ENCODE measurements around the gene TRNP1. TPM values are rescaled to one million over a fixed set of nuclear protein-coding genes. Genes with fewer than 3 reads are reported as not detected.
A peak's percentile ranks its signal among the peaks of the same experiment; 100 is the strongest.
"Not testable (repeated sequence)": the region's sequence is repeated elsewhere in the genome, so short reads cannot be mapped to it uniquely, and the experiment has no call there.

The TRNP1 gene, protein sequence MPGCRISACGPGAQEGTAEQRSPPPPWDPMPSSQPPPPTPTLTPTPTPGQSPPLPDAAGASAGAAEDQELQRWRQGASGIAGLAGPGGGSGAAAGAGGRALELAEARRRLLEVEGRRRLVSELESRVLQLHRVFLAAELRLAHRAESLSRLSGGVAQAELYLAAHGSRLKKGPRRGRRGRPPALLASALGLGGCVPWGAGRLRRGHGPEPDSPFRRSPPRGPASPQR
- 16.4 TPM for total RNA-seq

DNA sequence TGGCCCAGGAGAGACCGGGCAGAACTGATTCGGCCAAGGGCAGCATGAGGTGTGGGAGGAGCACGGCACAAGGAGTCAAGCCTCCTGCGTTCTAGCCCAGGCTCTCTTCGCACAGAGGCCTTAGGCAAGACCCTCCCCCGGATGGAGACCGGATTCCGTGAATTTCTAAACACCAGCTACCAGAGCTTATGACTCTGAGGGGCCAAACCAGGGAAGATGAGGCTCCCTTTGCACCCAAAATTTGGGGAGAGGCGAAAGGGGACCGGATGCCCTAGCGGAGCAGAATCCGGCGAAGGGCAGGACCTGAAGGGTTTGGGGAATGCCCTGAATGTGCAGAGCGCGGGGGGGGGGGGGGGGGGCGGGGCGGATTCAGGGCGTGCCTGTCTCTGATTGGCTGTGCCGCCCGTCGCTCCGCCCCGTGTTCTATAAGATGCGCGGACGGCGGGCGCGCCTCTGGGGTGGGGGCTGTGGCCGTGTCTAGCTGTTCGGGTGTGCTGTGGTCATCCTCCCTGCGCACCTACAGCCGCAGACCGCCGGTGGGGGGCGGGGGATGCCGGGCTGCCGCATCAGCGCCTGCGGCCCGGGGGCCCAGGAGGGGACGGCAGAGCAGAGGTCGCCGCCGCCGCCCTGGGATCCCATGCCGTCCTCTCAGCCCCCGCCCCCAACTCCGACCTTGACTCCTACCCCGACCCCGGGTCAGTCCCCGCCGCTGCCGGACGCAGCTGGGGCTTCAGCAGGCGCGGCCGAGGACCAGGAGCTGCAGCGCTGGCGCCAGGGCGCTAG lies at the start of gene TRNP1:
TRNP1 (plus strand) TSS at position 456 of the 783 bp plus-strand sequence; CDS start at position 551, 95 bp downstream.
- DNase-seq: peak; percentile 69

DNA sequence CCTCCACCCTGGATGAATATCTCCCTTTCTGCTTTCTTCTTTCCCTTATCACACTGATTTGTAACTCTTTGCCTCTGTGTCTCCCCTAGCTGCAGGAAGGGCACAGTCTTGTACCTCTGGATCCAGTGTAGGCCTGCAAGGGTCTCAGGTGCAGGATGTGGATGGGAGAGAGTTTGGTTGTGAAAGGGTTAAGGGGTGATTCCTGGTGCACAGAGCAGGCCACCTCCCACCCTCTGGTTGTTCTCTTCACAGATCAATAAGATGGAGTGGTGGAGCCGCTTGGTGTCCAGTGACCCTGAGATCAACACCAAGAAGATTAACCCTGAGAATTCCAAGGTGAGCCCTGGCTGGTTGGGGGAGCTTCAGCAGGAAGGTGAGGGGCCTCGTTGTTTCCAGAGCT lies 48.4 kb upstream of the TRNP1 start:
- no peak for DNase-seq

DNA sequence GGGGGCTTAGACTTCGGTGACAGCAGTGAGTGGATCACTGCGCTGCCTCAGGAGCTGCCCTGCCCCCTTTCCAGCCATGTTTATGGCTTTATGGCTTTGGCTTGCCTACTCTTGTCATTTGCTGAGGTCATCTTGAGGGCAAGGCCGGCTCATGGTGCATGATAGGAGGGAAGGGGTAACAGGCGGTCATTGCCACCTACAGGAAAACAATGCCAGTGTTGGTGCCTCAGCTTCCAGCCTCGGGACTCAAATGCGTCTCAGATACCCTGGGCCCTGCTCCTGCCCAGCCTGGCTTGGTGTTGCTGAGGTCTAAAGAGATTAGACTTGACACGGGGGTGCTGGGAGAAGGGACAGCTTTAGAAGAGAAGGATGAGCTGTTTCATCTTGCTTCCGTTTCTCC lies 47.8 kb upstream of the TRNP1 start:
- no peak for DNase-seq

DNA sequence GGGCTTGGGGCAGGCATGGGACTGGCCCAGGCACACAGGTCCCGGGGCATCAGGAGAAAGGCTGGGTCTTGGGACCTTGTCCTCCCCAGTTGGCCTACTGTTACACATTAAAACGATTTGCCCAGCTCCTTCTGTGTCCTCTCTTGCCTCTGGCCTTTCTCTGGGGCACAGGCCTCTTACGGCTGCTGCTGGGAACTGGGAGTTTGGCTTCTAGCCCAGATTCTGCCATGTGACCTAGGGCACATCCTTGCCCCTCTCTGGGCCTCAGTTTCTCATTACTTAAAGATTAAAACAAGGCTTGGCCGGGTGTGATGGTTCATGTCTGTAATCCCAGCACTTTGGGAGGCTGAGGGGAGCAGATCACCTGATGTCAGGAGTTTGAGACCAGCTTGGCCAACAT lies 47.2 kb upstream of the TRNP1 start:
- no peak for DNase-seq

DNA sequence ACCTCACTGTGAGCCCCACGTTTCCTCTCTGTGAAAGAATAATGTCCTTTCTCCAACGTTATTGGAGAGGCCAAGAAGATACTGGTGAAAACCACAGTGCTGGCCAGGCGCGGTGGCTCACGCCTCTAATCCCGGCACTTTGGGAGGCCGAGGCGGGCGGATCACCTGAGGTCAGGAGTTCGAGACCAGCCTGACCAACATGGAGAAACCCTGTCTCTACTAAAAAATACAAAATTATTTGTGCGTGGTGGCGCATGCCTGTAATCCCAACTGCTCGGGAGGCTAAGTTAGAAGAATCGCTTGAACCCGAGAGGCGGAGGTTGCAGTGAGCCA lies 44.8 kb upstream of the TRNP1 start:
- DNase-seq: not testable (repeated sequence)

DNA sequence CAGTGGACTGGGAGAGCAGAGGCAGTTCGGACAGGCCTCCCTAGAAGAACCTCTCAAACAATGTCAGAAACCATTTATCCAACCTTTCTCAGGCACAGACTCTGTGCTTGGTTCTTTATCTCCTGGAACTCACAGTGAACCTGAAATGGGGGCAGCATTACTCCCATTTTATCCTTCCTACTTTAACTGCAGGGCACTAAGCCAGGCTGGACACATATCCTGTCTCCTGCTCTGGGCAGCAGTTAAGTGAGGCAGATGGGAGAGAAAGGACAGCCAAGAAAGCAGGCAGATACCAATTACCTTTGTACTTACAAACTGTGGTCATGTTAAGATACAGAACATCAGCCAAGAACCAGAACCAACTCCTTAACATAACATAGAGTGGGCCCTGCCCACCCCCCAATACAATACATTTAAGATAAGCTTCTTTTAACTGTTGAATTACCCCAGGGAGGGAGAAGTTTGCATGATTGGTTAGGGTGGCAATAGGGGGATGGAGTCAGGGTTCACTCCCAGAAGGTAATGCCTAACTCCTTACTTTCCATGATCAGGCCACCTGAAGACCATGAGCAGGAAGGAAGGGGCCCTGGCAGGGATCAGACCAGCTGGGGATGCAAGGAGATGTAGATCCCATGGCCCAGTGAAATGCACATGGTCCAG lies 44.1 kb upstream of the TRNP1 start:
- DNase-seq: no peak

DNA sequence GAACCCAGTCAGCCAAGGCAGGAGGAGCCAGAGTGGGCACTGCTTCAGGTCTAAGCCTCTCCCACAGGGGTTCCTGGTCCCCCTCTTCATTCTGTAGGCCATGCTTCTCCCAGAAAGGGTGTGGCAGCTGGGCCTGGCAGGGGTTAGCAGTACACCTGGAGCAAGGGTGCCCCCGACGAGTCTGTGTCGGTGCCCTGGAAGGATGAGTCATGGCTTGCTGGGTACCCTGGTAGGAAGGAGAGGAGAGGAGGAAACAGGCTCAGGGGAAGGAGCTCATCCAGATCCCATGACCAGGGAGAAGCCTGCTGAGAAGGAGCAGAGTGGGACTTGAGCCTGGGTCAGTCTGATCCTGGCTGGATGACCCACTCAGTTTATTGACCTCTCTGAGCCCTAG lies 43.6 kb upstream of the TRNP1 start:
- no peak for DNase-seq

DNA sequence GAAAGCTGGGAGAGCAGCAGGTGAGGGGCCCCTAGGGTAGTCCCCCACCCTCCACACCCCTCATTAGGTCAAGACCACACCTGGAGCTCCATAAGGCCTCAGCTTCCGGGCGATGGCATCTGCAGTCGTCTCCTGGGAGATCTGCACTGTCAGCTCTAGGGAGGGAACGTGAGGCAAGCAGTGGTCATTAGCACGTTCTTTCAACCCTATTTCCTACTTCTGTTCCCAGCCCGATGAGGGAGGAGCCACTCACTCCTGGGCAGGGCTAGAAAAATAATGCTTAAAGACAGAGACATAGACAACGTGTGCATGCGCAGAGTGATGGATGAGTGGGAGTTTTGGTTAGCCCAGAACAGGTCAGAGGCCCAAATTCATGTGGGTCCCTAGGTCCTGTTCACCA lies 42.9 kb upstream of the TRNP1 start:
- no peak for DNase-seq

DNA sequence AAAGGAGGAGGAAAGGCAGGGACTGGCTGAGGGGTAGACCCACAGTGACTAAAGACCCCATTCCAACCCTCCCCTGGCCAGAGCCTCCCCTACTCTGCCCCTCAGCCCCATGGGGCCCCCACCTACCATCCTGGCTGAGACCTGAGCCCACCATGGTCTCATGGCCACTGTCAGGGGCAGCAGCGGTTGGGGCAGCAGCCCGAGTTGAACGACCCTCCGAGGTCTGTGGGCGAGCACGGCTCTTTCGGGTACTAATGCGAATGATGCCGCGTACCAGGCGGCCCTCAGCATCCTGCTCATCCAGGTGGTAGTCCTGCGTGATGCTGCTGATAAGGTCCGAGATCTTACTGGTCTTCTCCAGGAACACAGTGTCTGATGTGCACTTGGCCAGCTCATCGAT lies 42.3 kb upstream of the TRNP1 start:
- no peak for DNase-seq

DNA sequence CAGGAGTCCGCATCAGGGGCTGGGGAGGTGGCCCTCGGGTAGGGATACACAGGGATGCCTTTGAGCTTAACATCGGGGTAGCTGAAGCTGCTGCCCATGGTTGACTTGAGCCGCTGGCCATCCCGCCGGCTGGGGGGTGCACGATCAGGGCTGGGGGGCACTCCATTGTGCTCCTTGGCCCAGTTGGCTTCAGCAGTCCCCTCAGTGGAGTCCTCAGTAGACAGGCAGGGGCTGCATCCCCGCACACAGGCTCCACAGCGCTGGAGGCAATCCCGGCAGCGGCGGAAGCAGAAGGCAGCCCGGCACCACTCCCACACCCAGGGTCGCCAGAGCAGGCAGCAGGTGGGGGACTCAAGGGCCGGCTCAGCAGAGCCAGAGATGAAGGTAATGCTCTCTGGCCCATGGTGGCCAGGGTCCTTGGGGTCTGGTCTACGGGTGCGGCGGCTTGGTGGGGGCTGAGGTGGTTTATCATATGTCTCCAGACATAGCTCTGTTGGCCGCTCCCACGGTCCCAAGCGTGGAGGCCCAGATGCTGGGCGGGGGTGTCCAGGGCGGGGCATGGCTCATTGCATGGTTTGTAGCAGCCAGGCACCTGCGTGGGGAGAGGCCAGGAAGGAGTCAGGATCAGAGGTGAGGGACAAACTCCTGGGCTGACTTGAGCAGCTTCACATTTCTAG lies 41.5 kb upstream of the TRNP1 start:
- DNase-seq: no peak

DNA sequence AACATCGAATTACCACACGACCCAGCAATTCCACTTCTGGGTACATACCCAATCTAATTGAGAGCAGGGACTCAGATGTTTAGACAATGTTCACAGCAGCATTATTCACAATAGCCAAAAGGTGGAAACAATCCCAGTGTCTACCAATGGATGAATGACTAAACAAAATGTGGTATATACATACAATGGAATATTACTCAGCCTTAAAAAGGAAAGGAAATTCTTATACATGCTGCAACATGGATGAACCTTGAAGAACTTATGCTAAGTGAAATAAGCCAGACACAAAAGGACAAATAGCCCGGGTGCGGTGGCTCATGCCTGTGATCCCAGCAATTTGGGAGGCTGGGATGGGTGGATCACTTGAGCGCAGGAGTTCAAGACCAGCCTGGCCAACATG lies 40.1 kb upstream of the TRNP1 start:
- no peak for DNase-seq

DNA sequence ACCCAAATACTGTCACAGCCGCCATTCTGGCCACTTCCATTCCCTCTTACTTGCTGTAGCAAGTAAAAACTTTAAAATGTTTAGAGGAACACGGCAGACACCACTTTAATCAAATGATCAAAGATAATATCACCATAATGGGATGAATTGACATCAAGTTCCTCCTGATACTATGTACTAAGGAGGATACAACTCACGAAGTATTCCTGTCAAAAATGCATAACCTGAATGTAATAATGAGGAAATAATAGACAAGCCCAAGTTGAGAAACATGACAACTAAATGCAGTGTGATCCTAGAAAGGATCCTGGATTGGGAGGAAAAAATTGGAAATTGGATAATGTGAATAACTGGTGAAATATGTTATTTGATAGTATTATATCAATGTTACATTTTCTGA lies 37.2 kb upstream of the TRNP1 start:
- no peak for DNase-seq

DNA sequence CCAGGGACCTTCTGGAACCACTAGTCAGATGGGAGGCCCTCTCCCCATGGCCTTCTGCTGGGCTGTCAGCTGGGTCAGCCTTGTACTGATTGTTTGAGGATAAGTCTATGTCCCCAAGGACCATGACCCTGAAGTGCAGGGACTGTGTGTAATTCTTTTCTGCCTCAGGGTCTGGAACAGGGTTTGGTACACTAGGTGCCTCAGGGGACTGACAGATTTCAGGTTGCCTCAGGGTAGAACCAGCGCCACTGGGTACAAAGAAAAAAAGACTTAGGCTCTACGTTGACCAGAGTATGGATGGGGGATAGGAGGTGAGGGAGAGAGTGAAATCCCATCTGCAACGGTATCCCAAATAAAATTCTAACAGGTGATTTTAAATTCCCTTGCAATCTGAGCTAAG lies 36.2 kb upstream of the TRNP1 start:
- no peak for DNase-seq

DNA sequence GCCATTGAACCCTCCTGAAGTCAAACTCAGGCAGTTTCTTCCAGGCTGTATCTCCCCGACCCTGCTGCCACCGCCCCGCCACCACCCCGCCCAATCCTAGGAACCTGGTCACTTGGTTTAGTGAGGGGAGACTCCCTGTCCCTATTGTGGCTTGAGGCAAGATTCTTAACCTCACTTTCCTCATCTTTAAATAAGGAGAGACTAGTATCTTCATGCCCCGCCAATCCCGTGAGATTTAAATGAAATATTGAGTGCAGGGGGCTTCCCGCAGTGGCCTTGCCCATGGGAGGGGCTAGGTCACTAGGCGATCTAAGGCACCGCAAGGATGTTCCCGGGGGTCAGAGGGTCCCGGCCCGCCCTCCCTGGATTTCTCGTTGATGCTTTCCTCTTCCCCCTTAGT lies 34.2 kb upstream of the TRNP1 start:
- no peak for DNase-seq

DNA sequence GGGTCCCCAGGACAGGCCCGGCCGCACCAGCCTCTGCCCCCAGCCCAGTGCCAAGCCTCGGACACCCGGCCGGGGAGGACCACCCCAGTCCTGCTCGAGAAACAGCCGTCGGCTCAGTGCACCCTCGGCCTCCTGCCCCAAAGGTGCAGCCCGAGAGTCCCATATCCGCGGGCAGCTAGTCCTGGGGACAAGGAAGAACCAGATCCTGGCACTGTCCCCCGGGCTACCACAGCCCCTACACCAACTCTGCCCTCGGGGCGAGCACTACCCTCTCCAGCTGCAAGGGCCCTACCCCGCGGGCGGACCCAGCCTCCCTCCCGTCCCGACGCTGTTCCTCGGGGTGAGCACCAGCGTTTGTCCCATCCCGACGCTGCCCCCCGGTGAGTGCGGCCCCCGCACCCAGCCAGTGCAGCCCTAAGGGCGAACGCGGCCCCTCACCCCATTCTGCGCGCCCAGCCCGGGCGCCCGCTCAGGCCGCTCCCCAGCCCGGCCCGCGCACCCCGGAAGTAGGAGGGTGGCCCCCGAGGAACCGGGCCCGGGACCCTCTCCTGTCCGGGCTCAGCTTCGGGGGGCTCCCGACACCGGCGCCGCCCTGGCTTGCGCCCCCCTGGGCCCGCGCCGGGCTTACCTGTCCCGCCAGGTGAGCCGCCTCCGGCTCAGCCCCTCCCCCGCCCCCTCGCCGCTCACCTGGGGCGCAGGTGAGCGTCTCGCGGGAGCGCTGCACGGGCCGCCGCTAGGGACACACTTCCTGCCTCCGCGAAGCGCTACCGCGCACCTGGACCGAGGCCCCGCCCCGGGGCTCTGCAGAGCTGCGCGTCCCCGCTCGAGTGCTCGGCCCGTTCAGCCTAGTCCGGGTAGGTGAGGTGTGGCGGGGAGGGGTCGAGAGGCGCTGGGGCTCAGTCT lies 33.5 kb upstream of the TRNP1 start, which contains the start of gene KDF1:
KDF1 (minus strand) TSS at position 747 of the 903 bp plus-strand sequence. CDS start 8,088 bp downstream, outside the sequence.
- no peak for DNase-seq

DNA sequence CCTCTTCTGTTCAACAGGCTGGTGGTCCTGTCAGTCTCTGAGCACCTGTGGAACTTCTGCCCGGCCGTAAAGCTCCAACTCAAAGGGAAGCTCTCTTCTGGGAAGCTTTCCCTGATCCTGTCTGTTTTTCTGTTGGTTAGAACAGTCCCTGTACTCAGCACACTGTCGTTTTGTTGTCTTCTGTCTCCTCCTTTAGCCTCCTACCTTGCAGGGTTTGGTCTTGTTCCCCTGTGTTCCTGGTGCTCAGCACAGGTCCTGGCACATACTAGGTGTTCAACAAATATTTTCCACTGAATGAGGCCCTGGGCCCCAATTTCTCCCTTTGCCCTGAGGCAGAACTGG lies 32.9 kb upstream of the TRNP1 start:
- no peak for DNase-seq

DNA sequence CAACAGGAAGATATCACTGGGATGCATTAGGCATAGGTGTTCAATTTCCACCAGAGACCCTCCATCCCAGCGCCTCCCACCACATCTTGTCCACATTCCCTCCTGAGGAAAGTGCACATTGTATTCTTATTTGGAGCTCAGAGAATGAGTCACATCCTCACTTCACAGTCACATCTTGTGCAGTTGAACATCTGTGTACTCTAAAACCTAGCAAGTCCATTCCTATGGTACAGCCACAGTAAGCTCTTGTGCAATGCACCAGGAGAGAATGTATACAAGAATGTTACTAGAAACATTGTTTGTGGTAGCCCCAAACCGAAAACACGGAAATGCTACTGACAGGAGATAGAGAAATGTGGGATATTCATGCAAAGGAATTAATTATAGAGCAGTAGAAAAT lies 31.7 kb upstream of the TRNP1 start:
- DNase-seq: no peak

DNA sequence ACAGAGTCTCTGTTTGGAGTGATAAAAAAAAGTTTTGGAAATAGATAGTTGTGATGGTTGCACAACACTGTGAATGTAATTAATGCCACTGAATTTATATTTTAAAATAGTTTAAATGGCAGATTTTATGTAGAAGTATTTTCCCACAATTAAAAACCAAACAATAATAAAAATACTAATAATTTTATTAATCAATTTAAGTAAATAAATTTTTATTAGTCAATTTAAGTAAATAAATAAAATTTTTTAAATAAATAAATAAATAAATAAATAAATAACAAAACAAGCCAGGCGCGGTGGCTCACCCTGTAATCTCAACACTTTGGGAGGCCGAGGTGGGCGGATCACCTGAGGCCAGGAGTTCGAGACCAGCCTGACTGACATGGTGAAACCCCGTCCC lies 28.3 kb upstream of the TRNP1 start:
- no peak for DNase-seq

DNA sequence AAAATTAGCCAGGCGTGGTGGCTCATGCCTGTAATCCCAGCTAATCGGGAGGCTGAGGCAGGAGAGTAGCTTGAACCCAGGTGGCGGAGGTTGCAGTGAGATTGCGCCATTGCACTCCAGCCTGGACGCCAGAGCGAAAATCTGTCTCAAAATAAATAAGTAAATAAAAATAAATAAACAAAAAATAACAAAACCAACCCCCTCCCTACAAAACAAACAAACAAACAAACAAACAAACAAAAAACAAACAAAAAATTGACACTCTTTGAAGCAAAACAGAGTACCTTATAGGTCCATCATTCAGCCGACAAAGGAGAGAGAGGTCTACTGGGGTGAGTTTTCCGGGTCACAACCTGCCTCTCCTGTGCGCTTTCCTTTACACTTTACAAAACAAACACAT lies 27.9 kb upstream of the TRNP1 start:
- no peak for DNase-seq

DNA sequence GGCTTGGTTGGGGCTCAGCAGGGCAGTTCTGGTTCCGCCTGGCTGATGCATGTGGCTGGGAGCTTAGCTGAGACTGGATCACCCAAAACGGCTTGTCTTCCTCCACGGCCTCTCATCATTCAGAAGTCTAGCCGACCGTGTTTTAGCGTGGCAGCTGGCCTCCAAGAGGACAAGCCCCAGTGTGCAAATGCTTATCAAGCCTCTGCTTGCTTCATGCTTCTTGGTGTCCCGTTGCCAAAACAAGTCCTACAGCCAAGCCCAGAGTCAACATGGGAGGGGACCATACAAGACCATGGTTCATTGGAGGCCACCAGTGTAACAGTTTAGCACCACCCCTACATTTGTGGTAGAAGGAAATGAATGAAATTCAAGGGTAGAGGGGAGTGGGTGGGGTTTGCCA lies 22.7 kb upstream of the TRNP1 start:
- DNase-seq: no peak

DNA sequence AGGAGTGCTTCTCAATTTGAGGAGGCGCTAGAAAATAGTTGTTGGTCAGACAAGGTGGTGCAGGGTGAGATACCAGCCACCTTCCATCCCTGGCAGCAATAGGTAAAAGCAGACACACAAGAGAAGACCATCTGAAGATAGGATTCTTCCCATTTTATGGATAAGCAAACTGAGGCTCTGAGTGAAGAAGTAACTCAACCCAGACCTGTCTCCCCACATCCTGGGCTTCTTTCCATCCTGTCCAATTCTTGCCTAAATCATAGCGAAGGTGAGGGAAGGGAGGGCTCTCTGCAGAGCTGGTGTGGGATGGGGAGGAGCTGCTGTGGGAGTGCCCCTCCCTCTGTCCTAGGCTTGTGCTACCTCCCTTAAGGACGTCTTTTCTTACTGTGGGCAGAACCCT lies 21.9 kb upstream of the TRNP1 start:
- DNase-seq: no peak

DNA sequence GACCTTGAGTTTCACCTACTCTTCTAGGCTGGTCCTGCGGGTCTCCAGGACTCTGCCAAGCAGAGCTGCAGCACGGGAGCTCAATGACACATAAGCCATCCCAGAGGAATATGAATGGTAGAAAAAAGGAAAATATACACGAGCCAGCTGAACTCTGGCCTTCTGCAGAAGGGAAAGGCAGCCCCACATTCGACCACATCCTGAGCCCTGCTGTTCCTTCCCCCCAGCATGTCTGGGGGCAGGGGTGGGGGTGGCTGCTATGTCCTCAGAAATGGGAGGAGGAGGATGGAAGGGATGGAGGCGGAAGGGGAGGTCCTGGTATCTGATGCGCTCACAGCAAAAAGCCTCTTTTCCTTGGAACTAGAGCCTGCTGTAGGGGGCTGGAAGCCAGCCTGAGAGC lies 21.1 kb upstream of the TRNP1 start:
- no peak for DNase-seq

All from occipital lobe (tissue), 2 donors.